ENCODE results near the gene BCKDHA.

DNA sequence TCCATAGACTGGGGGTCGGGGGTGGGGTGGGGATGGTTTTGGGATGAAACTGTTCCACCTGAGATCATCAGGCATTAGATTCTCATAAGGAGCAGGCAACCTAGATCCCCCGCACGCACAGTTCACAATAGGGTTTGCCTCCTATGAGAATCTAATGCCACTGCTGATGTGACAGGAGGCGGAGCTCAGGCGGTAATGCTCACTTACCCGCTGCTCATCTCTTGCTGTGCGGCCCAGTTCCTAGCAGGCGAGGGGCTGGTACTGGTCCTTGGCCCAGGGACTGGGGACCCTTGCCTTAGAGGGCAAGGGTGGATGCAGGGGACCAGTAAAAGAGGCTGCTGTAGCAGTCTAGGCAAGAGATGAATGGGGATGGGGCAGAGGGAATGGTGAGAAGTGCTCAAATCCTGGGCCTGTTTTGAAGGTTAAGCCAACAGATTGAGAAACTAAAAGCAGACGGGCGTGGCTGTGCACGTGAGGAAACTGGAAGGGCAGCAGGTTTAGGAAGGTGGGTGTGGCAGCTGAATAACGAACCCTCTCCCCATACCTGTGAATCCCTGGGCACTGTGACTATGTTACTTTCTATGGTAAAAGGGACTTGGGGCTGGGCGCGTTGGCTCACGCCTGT, 43.8 kb downstream of the BCKDHA start:
- TF ChIP-seq, protein P1, sequence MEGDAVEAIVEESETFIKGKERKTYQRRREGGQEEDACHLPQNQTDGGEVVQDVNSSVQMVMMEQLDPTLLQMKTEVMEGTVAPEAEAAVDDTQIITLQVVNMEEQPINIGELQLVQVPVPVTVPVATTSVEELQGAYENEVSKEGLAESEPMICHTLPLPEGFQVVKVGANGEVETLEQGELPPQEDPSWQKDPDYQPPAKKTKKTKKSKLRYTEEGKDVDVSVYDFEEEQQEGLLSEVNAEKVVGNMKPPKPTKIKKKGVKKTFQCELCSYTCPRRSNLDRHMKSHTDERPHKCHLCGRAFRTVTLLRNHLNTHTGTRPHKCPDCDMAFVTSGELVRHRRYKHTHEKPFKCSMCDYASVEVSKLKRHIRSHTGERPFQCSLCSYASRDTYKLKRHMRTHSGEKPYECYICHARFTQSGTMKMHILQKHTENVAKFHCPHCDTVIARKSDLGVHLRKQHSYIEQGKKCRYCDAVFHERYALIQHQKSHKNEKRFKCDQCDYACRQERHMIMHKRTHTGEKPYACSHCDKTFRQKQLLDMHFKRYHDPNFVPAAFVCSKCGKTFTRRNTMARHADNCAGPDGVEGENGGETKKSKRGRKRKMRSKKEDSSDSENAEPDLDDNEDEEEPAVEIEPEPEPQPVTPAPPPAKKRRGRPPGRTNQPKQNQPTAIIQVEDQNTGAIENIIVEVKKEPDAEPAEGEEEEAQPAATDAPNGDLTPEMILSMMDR (IDR thresholded peaks at IDR 0.05) = no peak
- TF ChIP-seq EZH2phosphoT487 (IDR thresholded peaks at IDR 0.05) = no peak

Measured in neural progenitor cell (in vitro differentiated cells).